Activated naive CD4-positive, alpha-beta T cell treated with anti-CD3 and anti-CD28 coated beads, Interleukin-2, amount 50 U/mL, for 72 hours (primary cell): ENCODE results near the gene MPRIP. TPM values are rescaled to one million over a fixed set of nuclear protein-coding genes. Genes with fewer than 3 reads are reported as not detected.
"Not testable (repeated sequence)": the region's sequence is repeated elsewhere in the genome, so short reads cannot be mapped to it uniquely, and the experiment has no call there.

Experiments
- ATAC-seq, 2 donors: fragments of 150-1000 bp; cut with Tn5 transposase; 2 replicates each; pipeline ENCODE4 v1.10.0; 2021; ENCODE audit warnings: mild to moderate bottlenecking in 2 of 2, moderate library complexity in 2 of 2
- DNase-seq, 2 donors: peaks; one replicate each; pipeline ENCODE4 v3.0.0; 2021 to 2022; ENCODE audit warnings: low spot score in 2 of 2
- H3K27ac Mint-ChIP-seq, 2 donors: one replicate each; pipeline ENCODE4 v1.8.0; 2022; ENCODE audit warnings: mild to moderate bottlenecking in 2 of 2, mixed read lengths in 2 of 2
- H3K36me3 Mint-ChIP-seq, 2 donors: one replicate each; pipeline ENCODE4 v1.8.0; 2022; ENCODE audit warnings: mixed read lengths in 2 of 2
- H3K9me3 Mint-ChIP-seq, 2 donors: one replicate each; pipeline ENCODE4 v1.8.0; 2022; ENCODE audit warnings: mixed read lengths in 2 of 2
- total RNA-seq, 2 donors: library from RNA; stranded (reverse); gene quantifications; one replicate each; pipeline ENCODE4 v1.2.3, GENCODE V29; 2022

The MPRIP gene
- total RNA-seq, 2 donors from 2014 or later, result 67.4 to 134 TPM

DNA sequence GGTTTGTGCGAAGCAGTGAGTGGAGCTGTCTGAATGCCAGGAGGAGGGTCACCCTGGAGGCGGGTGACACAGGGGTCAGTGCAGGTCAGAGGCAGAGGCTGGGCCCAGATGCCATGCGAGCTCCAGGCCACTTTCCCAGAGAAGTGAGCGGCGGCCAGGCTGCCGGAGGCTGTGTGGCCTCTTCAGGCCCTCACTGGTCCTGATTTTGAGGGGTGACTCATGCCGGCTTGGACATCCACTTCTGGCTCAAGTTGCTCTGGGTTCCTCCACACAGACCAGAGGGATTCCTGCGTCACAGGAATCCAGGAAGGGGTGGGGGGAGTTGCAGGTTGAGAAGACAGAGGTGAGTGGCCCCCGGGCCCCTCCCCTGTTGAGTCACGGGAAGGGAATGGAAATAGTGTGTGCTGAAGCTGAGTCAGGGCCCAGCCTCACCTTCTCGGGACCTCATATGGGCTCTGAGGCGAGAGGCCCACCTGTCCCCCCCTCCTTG is 31.7 kb upstream of the MPRIP start:
- ATAC-seq, result peak in 1 of 2 donors; percentile 46
- not testable (repeated sequence) for H3K36me3 Mint-ChIP-seq, H3K9me3 Mint-ChIP-seq, H3K27ac Mint-ChIP-seq, DNase-seq

DNA sequence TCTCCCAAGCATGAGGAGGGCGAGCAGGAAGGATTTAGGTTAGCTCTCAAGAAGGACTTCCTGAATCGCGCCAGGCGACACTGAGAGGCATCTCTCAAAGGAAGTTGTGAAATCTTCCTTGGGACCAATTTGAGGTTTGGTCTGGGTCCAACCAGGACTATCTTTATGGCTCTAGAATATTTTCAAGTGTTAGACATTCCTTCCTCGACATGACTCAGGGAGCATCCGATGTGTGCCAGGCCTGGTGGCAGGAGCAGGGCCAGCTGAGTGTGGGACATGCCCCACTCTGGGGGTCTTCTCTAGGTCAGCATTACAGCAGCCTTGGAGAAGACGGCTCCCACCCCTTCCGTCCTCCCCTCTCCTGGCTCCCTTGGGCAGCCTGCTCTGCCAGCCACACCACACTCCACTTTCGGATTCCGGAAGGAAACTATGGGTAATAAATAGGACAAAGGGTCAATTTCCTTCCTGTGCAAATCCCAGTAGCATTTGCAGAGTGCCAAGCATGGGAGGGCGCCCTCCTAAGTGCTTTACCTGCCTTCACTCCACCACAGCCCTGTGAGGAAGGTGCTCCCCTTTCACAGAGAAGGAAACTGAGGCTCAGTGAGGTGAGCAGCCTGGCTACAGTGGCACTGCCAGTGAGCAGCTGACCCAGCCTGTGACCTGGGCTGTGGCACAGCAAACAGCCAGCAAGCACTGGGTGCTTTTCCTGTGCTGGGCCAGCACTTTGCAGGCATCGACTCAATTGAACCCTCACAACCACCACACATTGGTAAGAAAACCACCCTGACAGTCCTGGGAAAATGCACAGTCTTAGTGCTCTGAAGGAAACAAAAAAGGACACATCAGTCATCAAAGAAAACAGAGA is 31.0 kb upstream of the MPRIP start:
- not testable (repeated sequence) for DNase-seq, ATAC-seq, H3K9me3 Mint-ChIP-seq, H3K27ac Mint-ChIP-seq, H3K36me3 Mint-ChIP-seq

DNA sequence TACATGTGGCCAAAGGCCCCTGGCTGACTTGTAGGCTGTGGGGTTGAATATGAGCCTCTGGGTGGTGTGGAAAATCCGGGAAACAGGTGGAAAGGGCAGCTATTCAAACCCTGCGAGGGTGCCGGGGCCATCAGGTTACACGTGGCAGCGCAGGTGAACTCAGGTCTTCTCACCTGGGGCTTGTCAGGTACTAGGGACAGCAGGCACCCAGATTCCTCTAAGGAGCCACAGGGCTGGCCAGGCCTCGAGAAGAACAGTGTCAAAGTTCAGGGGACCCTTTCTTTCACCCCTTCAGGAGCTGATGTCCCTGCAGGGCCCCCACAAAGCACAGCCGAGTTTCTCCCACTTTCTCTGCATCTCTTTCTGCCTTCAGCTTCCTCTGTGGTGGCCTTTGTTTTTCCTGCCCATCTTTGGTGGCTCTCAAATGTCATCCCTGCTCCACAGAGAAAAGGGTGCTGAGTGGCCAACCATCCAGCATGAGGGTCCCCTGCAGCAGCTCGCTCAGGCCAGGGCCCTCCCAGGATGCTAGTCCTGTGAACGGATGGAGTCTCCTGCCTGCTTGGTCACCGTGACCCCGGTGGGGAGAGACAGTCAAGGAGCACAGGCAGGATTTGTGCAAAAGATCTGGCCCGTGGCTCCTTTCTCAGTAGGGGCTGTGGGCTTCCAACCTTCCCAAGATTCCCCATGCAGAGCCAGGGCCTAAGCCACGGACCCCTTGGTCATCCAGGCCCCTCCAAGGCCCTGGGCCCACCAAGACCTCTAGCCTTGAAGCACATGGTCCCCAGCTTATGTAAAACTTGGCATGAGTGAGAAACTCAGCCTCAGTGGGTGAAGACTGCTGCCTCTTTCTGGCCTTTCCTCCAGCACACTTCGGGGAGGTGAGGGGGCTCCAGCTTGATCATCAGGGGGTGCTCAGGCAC is 28.2 kb upstream of the MPRIP start:
- not testable (repeated sequence) for DNase-seq, H3K27ac Mint-ChIP-seq, ATAC-seq, H3K36me3 Mint-ChIP-seq, H3K9me3 Mint-ChIP-seq

DNA sequence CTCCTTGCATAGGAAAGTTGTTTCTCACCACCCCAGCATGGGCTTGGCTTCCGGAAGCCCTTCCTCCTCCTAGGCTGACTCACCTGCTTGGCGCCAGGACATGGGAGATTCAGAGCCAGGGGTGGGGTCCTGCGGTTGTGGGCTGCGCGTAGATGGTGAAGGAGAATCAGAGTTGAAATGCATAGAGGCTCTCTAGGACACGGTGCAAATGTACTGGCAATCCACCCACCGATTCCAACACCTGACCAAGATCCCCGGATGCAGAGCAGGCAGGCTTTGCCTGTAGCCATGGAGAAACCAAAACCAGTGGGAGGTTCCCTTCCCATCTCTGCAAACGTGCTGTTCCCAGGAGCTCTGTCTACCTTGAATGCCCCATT is 27.5 kb upstream of the MPRIP start:
- H3K27ac Mint-ChIP-seq, ATAC-seq, H3K9me3 Mint-ChIP-seq, H3K36me3 Mint-ChIP-seq, DNase-seq: not testable (repeated sequence)

DNA sequence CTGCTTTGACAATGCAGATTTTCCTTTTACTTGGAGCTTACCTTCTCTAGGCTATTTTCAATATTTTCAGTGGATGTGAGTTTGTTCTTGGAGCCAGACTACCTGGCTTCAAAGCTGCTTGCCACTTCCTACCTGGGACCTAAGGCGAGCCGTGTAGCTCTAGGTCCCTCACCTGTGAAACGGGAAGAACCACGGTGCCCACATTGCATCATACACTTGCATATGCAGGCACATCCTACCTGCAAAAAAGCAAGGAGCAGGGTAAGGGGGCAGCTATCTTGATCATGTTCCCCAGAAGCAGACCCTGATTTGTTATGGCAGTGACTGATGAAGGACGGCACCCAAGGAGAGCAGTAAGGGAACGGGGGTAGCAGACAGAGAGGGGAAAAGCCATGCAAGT is 27.0 kb upstream of the MPRIP start:
- H3K9me3 Mint-ChIP-seq, result no peaks in the 10 kb centered on the region
- ATAC-seq (no peak), DNase-seq (no peak)
- H3K27ac Mint-ChIP-seq, result no peak overlapping the region
- no peaks in the 10 kb centered on the region for H3K36me3 Mint-ChIP-seq

DNA sequence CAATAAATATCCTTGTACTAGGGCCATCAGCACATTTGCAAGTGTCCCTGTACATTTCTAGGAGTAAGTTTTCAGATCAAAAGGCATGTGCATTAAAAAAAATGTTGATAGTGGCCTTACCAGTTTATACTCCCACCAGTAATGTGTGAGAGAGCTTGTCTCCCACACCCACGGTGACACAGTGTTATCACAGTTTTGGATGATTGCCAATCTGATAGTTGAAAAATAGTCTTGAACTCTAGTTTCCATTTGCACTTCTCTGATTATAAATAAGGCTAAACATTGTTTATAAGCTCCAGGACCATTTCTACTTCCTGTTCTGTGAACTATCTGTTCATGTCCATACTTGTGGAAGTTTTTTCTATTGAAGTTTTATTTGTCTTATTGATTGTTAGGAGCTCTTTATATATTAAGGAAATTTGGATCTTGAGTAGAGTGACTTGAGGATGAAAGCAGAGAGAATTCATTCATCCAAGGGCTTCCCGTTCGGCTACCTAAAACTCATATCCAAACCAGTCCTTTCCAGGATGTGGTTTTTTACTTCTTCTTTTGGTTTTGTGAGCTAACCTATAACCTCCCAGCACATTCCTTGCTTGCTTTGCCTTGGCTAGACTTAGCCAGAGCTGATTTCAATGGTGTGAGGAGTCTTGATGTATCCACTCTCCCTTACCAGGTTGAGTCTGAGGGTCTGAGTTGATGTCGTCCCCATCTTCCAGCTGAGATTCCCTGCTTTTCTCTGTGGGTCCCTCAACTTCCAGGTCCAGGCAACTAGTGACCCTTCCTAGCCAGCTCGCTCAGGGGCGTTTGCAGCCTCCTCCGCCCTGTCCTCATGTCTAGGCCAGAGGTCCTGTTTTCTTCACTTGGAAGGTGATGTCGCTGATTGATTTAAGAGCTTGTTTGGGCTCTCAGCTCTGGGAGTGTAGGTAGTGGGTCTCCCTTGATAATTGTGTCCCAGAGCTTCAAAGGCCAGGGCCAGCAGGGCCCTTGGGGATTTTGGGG is 25.8 kb upstream of the MPRIP start:
- not testable (repeated sequence) for H3K27ac Mint-ChIP-seq, H3K9me3 Mint-ChIP-seq, DNase-seq, H3K36me3 Mint-ChIP-seq
- ATAC-seq, result peak; percentile 71 to 75

DNA sequence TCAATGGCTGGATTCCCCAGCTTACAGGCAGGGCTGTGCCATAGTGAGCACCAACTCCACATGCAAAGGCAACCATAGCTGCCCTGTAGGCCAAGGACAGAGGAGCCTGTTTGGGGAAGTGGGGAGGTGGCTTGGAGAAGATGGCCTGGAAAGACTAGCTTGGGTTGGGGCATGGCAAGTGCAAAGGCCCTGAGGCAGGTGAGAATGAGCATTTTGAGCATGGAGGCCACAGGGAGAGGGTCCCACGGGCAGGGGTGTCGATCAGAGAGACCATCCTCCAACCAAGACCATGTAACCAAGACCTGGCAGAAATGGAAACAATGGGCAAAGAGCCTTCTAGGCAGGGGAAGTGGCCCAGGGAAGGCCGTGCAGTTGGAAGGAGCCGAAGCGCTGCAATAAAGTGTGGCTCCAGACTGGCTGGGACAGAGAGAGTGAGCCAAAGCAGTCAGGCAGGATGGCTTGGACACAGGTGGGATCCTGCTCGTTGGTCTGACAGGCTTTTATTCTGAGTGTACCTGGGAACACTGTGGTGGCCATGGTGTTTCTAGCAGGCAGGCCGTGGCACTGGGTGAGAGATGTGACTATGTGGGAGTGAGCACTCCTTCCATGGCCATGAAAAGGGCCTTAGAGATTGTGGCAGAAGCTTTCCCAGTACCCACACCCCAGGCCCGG is 24.8 kb upstream of the MPRIP start:
- H3K36me3 Mint-ChIP-seq, result no peaks in the 10 kb centered on the region
- DNase-seq (no peak), ATAC-seq (no peak)
- no peaks in the 10 kb centered on the region for H3K9me3 Mint-ChIP-seq
- peak overlapping the region in 1 of 2 donors; percentile 68 for H3K27ac Mint-ChIP-seq

DNA sequence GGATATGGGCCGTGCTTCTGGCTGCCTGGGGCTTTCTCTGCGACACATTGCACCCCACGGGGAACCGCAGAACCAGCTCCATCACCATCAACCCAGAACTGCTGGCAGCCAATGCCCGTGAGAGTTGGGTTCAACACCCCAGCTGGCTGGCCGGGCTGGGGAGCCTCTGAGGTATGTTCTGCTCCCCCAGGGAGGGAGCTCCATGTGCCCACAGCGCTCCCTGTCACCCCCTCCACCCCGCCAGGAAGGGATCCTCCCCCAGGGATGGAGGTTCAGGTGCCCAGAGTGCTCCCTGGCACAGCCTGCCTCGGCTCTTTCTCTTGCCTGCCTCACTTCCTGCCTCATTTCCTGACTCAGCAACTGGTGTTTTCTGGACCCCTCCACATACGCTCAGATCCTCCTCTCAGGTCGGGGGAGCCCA is 24.2 kb upstream of the MPRIP start:
- H3K9me3 Mint-ChIP-seq, result no peaks in the 10 kb centered on the region
- DNase-seq, result no peak
- no peaks in the 10 kb centered on the region for H3K36me3 Mint-ChIP-seq
- ATAC-seq, result no peak
- peak overlapping the region; percentile 31 to 47 for H3K27ac Mint-ChIP-seq

DNA sequence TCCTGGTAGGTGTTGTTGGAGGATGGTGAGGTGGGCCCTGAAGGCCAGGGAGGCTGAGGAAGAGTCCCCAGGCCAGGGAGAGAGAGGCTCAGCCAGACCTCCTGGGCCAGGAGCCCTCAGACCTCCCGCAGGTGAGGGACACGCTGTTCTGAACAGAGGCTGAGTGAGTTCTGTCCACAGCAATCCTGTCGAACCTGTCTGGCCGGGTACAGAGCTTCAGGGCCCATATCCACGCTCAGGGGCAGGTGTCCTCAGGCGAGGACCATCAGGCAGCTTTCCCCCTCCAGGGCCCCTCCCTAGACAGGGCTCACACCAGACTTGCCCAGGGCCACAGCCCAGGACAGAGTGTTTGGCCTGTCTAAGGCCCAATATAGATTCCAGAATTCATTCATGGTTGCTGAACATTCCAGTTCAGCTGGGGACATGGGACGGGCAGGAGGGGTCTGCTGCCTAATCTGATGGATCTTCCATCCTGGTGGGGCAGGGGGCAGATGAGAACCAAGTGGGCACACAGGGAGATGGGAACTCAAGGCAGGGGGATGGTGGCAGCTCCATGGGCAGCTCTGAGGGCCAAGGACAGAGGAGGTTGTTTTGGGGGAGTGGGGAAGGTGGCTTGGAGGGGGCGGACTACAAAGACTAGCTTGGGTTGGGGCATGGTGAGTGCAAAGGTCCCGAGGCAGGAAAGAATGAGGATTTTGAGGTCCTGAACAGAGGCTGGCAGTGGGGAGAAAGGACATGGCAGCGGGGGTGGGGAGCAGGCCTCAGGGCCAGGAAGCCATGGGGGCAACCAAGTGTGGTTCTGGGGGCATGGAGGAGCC is 23.4 kb upstream of the MPRIP start:
- no peak for DNase-seq
- ATAC-seq, result no peak
- H3K9me3 Mint-ChIP-seq, result no peaks in the 10 kb centered on the region
- H3K27ac Mint-ChIP-seq, result peak overlapping the region; percentile 17 to 47
- H3K36me3 Mint-ChIP-seq, result no peaks in the 10 kb centered on the region

DNA sequence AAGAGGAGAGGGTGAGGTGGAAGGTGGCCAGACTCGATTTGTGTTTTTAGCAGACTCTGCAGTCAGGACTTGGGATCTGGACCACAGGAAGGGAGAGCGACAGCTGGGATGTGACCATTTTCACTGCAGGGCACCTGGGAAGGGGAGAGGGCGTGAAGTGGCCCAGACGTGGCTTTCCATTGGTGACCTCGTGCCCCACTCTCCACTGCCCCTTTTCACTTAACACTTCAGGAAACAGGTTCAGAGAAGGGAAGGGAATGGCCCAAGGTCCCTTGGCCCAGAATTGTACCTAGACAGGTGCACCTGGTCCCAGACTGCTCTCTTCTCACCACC is 22.9 kb upstream of the MPRIP start:
- peak overlapping the region; percentile 17 to 47 for H3K27ac Mint-ChIP-seq
- ATAC-seq (no peak), DNase-seq (no peak)

DNA sequence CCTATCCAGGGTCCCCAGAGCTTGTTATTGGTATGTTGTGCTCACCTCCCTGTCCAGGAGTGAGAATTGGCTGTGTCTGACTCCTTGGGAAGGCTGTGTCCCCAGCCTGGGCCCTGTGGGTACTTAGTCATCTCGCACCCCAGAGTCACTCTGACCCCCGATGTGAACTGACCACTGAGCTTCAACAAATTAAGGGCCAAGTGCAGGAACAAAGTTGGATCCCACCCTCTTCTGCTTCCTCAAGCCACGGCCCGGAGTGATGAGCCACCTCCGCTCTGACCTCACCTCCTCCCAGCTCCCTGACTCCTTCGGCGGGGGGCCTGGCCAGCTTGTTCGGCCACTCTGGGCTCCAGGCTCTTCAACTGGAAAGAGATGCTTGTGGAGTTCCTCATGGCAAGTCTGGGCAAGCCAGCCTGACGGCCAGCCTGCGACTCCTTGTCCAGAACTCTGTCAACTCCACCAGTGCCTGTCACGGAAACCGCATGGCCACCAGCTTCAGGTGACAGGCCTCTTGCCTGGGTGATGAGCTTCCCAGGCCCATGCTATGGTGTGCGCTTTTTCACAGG is 22.3 kb upstream of the MPRIP start:
- ATAC-seq (no peak), DNase-seq (no peak)
- no peaks in the 10 kb centered on the region for H3K9me3 Mint-ChIP-seq
- no peaks in the 10 kb centered on the region for H3K36me3 Mint-ChIP-seq
- H3K27ac Mint-ChIP-seq, result peak overlapping the region; percentile 22 to 26

More for the DNA sequence above, 22.9 kb upstream of the MPRIP start:
- Mint-ChIP-seq H3K9me3 (no peaks in the 10 kb centered on the region), H3K36me3 (no peaks in the 10 kb centered on the region)

DNA sequence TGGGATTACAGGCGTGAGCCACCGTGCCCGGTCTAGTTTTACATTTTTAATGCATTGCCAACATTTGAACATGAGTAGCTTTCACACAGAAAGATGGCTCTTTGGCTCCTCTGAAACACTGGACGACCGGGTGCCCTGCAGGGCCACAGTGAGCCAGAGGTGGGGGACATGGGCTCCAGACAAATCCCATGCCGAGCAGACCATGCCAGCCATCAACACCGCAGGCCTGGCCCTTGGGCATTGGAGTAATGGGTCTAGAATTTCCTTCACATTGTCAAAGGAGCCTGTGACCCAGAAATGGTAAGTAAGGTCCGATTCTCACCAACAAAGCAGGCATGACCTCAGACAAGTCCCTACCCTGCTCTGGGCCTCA is 21.4 kb upstream of the MPRIP start:
- no peak for ATAC-seq
- no peaks in the 10 kb centered on the region for H3K36me3 Mint-ChIP-seq
- no peaks in the 10 kb centered on the region for H3K9me3 Mint-ChIP-seq
- no peak for DNase-seq
- no peak overlapping the region for H3K27ac Mint-ChIP-seq

DNA sequence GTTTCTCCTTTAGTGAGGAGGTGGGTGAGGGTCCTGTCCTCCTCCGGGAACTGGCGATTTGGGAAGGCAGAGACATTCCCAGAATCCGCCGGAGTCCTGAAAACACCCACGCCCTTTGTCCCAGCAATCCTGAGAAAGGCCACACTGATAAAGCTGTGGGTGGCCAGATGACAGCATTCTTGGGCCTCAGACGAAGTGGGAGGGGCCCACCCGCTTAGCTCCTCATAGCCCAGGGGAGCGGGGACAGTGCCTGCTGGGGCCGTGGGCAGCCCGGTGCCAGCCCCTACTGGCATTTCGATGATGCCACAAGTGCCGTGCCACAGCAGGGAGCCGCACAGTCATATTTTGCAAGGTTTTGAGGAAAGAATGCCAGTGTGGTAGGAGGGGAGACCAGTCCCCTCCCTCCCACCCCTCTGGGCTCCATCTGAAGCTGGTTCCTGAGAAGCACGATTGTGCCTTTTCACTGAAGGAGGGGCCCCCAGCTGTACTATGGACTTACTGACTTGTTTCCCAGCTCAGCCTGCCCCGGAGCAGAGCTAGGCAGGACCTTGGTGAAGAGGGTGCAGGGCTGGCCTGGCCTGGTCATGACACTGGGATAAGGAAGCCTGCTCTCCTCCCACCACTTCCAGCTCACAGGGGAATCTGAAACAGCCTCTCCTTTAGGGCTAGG is 20.9 kb upstream of the MPRIP start:
- no peaks in the 10 kb centered on the region for H3K36me3 Mint-ChIP-seq
- no peaks in the 10 kb centered on the region for H3K9me3 Mint-ChIP-seq
- DNase-seq (no peak), ATAC-seq (no peak)
- H3K27ac Mint-ChIP-seq, result no peak overlapping the region

DNA sequence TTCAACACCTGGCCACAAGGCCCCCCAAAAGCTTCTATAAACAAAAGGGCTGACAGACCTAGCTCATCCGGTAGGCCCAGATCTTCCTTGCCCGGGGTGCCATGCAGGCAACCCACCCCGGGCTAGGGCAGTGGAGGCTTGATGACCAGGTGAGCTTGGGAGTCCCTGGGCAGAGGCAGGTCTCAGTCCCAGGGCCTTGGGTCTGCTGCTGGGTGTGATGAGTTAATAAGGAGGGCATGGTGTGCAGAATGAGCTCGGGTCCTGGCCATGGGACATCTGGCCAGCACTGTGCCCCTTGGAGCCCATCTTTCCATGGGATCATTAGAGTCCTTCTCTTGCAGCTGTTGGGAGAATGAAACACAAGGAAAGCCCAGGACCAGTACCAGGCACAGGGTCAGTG is 20.2 kb upstream of the MPRIP start:
- DNase-seq (no peak), ATAC-seq (no peak)
- Mint-ChIP-seq H3K27ac (no peak overlapping the region), H3K9me3 (no peaks in the 10 kb centered on the region), H3K36me3 (no peaks in the 10 kb centered on the region)
